ENCODE results near the gene RPRM. TPM values are rescaled to one million over a fixed set of nuclear protein-coding genes. Genes with fewer than 3 reads are reported as not detected.

The RPRM gene
- total and polyA plus RNA-seq, 10 of the 15 experiments (the other 5 are each of a cell fraction or from before 2014, with no cell fraction given) = 0.06 to 0.37 (median 0.11) TPM; not detected in 7

GRCh38 chr2:153462338-153462859 is 16.2 kb downstream of the RPRM start:
- 51% methylated on average over 2 of the region's 2 CpGs for WGBS (ENCODE audit: insufficient coverage, insufficient replicate concordance, low lambda C conversion rate, missing lambda C conversion rate)
- no TSS peak for BruUV-seq (replicated peaks)
- Histone ChIP-seq H4K20me1 (ENCODE audit: control insufficient read depth, insufficient read depth) (no peaks in the 10 kb centered on the region), H3K27me3 (replicated peaks in 1 of 2; ENCODE audit: control insufficient read depth in 2 of 2, insufficient read depth in 2 of 2, low read length in 1 of 2) (no peaks in the 10 kb centered on the region), H3K36me3 (ENCODE audit: control insufficient read depth in 2 of 2, insufficient read depth in 2 of 2, low read length in 1 of 2) (no peaks in the 10 kb centered on the region), H3K4me2 (ENCODE audit: control insufficient read depth, insufficient read depth) (no peak overlapping the region), H3K79me2 (ENCODE audit: control insufficient read depth, insufficient read depth, low read length) (no peaks in the 10 kb centered on the region), H3K4me1 (ENCODE audit: control insufficient read depth, insufficient read depth, low read length) (no peaks in the 10 kb centered on the region), H3K9me3 (replicated peaks; ENCODE audit: control insufficient read depth, insufficient read depth, low read length) (no peaks in the 10 kb centered on the region), H3K27ac (ENCODE audit: control insufficient read depth, insufficient read depth) (no peak overlapping the region), H3K9ac (ENCODE audit: control insufficient read depth, insufficient read depth, low read length) (no peak overlapping the region), H3K4me3 (no peak overlapping the region), H2AFZ (ENCODE audit: control insufficient read depth, low read depth, low read length) (no peak overlapping the region)
- no peak for DNase-seq (ENCODE audit: low read depth, low spot score)
- no peak for TF ChIP-seq ATF2 (IDR thresholded peaks at IDR 0.05; ENCODE audit: low read length)
- TF ChIP-seq RELB (IDR thresholded peaks at IDR 0.05; ENCODE audit: low read depth) = no peak
- no peak for FAIRE-seq
- CTCF ChIA-PET = no interaction called here
- no peak for ATAC-seq
- in situ Hi-C loops (cut with MboI) (no loop called here), intact Hi-C loops (cut with micrococcal nuclease; ENCODE audit: unreplicated experiment) (no loop called here)
- RAD21 ChIA-PET (ENCODE audit: unreplicated experiment) = no interaction called here
- SMC1A ChIA-PET (ENCODE audit: uncharacterized antibody, unreplicated experiment) = no interaction called here
- POLR2A ChIA-PET = no interaction called here

- no peak overlapping the region for H2AFZ ChIP-seq (ENCODE audit: control insufficient read depth, low read depth, low read length)
- no peak overlapping the region for H3K4me3 ChIP-seq
- no peaks in the 10 kb centered on the region for H3K79me2 ChIP-seq (ENCODE audit: control insufficient read depth, insufficient read depth, low read length)
- in situ Hi-C loops (cut with MboI) (no loop called here), intact Hi-C loops (cut with micrococcal nuclease; ENCODE audit: unreplicated experiment) (no loop called here)
- no peak for TF ChIP-seq ATF3 (IDR thresholded peaks at IDR 0.05; ENCODE audit: borderline replicate concordance, extremely low read depth, low read depth, low read length)
- TF ChIP-seq KLF5 (IDR thresholded peaks at IDR 0.05; ENCODE audit: partially characterized antibody) = no peak
- no peak for TF ChIP-seq SMAD1 (IDR thresholded peaks at IDR 0.05; ENCODE audit: low read depth, partially characterized antibody)
- H3K4me1 ChIP-seq (ENCODE audit: control insufficient read depth, insufficient read depth, low read length) = no peaks in the 10 kb centered on the region
- no peaks in the 10 kb centered on the region for H3K36me3 ChIP-seq (ENCODE audit: control insufficient read depth in 2 of 2, insufficient read depth in 2 of 2, low read length in 1 of 2)
- WGBS (ENCODE audit: insufficient coverage, insufficient replicate concordance, low lambda C conversion rate, missing lambda C conversion rate) = 25% methylated on average over 5 of the region's 5 CpGs
- H3K9me3 ChIP-seq (replicated peaks; ENCODE audit: control insufficient read depth, insufficient read depth, low read length) = no peaks in the 10 kb centered on the region
- ChIA-PET CTCF (no interaction called here), SMC1A (ENCODE audit: uncharacterized antibody, unreplicated experiment) (interaction anchor here (0.6 kb wide), 1 partner anchor 593 kb away, joined by 3 read pairs; no protein-coding TSS in a partner anchor), RAD21 (ENCODE audit: unreplicated experiment) (no interaction called here), POLR2A (no interaction called here)
- no peak for FAIRE-seq
- H3K27ac ChIP-seq (ENCODE audit: control insufficient read depth, insufficient read depth) = no peak overlapping the region
- no peak overlapping the region for H3K4me2 ChIP-seq (ENCODE audit: control insufficient read depth, insufficient read depth)
- no peak for ATAC-seq
- no TSS peak for BruUV-seq (replicated peaks)
- DNase-seq (ENCODE audit: low read depth, low spot score) = no peak
- H4K20me1 ChIP-seq (ENCODE audit: control insufficient read depth, insufficient read depth) = no peaks in the 10 kb centered on the region
- H3K27me3 ChIP-seq (replicated peaks in 1 of 2; ENCODE audit: control insufficient read depth in 2 of 2, insufficient read depth in 2 of 2, low read length in 1 of 2) = no peaks in the 10 kb centered on the region
- H3K9ac ChIP-seq (ENCODE audit: control insufficient read depth, insufficient read depth, low read length) = no peak overlapping the region
Observed at GRCh38 chr2:153461453-153461852, 17.1 kb downstream of the RPRM start.
